Right lobe of liver (tissue), 6 donors: ENCODE measurements around the gene TASL. TPM values are rescaled to one million over a fixed set of nuclear protein-coding genes. Genes with fewer than 3 reads are reported as not detected.

Experiments
- ATAC-seq, 4 donors: fragments of 200-7000 bp; cut with Tn5 transposase; one replicate each; pipeline ENCODE4 v1.9.1; 2020; ENCODE audit warnings: mild to moderate bottlenecking in 4 of 4, moderate library complexity in 4 of 4
- DNase-seq, 3 donors: peaks; one replicate each; pipeline ENCODE4 v3.0.0-alpha.2; 2020
- H3K27ac ChIP-seq, 3 donors: fragments of 200-600 bp; one replicate each; pipeline ENCODE4 v1.8.0; 2022
- H3K27me3 ChIP-seq, 2 donors: fragments of 200-600 bp; one replicate each; pipeline ENCODE4 v1.8.0; 2022
- H3K36me3 ChIP-seq, 4 donors: fragments of 200-600 bp; sonication (generic) in 1 of 4; one replicate each; pipeline versions ENCODE4 v1.5.1 to v1.8.0; 2017 to 2022; ENCODE audit warnings: control low read depth in 1 of 4
- H3K4me1 ChIP-seq, 4 donors: fragments of 200-600 bp; sonication (generic) in 1 of 4; one replicate each; pipeline versions ENCODE4 v1.5.1 to v1.8.0; 2017 to 2022; ENCODE audit warnings: control low read depth in 1 of 4
- H3K4me3 ChIP-seq, 3 donors: fragments of 200-600 bp; one replicate each; pipeline ENCODE4 v1.8.0; 2022
- H3K9me3 ChIP-seq, 4 donors: fragments of 200-600 bp; sonication (generic) in 1 of 4; one replicate each; pipeline versions ENCODE4 v1.5.1 to v1.8.0; 2017 to 2022; ENCODE audit warnings: control low read depth in 1 of 4
- CTCF ChIP-seq, 4 donors: fragments of 200-600 bp in 3 of 4; fragments of 450-650 bp in 1 of 4; IDR thresholded peaks; one replicate each; pipeline versions ENCODE4 v1.5.1 to v1.8.0; 2016 to 2022; ENCODE audit warnings: antibody characterized with exemption in 4 of 4, mild to moderate bottlenecking in 2 of 4
- POLR2A ChIP-seq: fragments of 450-650 bp; IDR thresholded peaks from one replicate; pipeline ENCODE4 v1.6.1; 2017; ENCODE audit warnings: antibody characterized with exemption, mild to moderate bottlenecking
- WGBS: methylation state at CpG from one replicate; pipeline ENCODE4 v1.1.6; 2018; ENCODE audit warnings: low coverage, low lambda C conversion rate; ENCODE audit not compliant: insufficient coverage; ENCODE audit errors: missing lambda C conversion rate; 5-methylcytosine and 5-hydroxymethylcytosine counted together
- intact Hi-C, 2 donors: fragments of 100-400 bp; cut with DNase I; formaldehyde crosslinking; loops; one replicate each; pipeline versions ENCODE4 v1.11.2 to v1.14.1; 2022
- total RNA-seq, 6 experiments: library from RNA; depleted of rRNA in 2 of 6; stranded (reverse); fragments of >200 nt in 2 of 6; fragmentation: NEBNext Ultra II Directional in 3 of 6; extraction: Animal tissue kit (Norgen Biotek cat#: 25700) in 3 of 6; gene quantifications; one replicate each; pipeline versions ENCODE4 v1.1.0 to v1.2.4, GENCODE V29; 2016 to 2023
- donor health status: DM: no; HTN: yes; CAD: no.
- donor health status: DM: no; HTN: no; CAD: no.
- donor health status: DM: no; HTN: no; CAD: no.
- donor health status: DM: no; HTN: yes; CAD: no.
- donor health status: DM: no; HTN: yes; CAD: no.

TASL gene
- total RNA-seq, 6 experiments from 2014 or later, result 0.35 to 1.3 (median 0.50) TPM; not detected in 1

GRCh38 chrX:30533835-30534234 is 43.7 kb downstream of the TASL start:
- no peaks in the 10 kb centered on the region for H3K36me3 ChIP-seq
- no peaks in the 10 kb centered on the region for H3K9me3 ChIP-seq
- no peak overlapping the region for H3K4me3 ChIP-seq
- DNase-seq, result no peak
- TF ChIP-seq POLR2A, result no peak
- no peak for TF ChIP-seq CTCF (IDR thresholded peaks at IDR 0.05)
- ATAC-seq, result no peak
- intact Hi-C loops, result no loop called here
- no CpG with 5 or more reads among the region's 1 CpG for whole genome bisulfite sequencing
- H3K27me3 ChIP-seq, result peaks cover 0 to 6% of the 10 kb centered on the region in 2 donors
- no peak overlapping the region for H3K27ac ChIP-seq
- H3K4me1 ChIP-seq, result no peaks in the 10 kb centered on the region

- H3K4me3 ChIP-seq, result no peak overlapping the region
- H3K36me3 ChIP-seq, result no peaks in the 10 kb centered on the region
- no peaks in the 10 kb centered on the region for H3K9me3 ChIP-seq
- DNase-seq (no peak), ATAC-seq (no peak)
- 44% methylated on average over 2 of the region's 2 CpGs for WGBS
- peaks cover 0 to 6% of the 10 kb centered on the region in 2 donors for H3K27me3 ChIP-seq
- H3K4me1 ChIP-seq, result no peaks in the 10 kb centered on the region
- intact Hi-C loops, result no loop called here
- TF ChIP-seq POLR2A (no peak), CTCF (IDR thresholded peaks at IDR 0.05) (no peak)
- H3K27ac ChIP-seq, result no peak overlapping the region
Measured at GRCh38 chrX:30533266-30533665, 44.3 kb downstream of the TASL start.

- no peak for ATAC-seq
- no peaks in the 10 kb centered on the region for H3K4me1 ChIP-seq
- TF ChIP-seq POLR2A, result no peak
- TF ChIP-seq CTCF (IDR thresholded peaks at IDR 0.05), result no peak
- no peak overlapping the region for H3K4me3 ChIP-seq
- WGBS, result 20% methylated on average over 1 of the region's 3 CpGs
- intact Hi-C loops, result no loop called here
- H3K9me3 ChIP-seq, result no peaks in the 10 kb centered on the region
- H3K36me3 ChIP-seq, result no peaks in the 10 kb centered on the region
- H3K27ac ChIP-seq, result no peak overlapping the region
- no peak for DNase-seq
- H3K27me3 ChIP-seq, result peaks cover 0 to 6% of the 10 kb centered on the region in 2 donors
Measured at GRCh38 chrX:30530606-30531005, 47.0 kb downstream of the TASL start.

GRCh38 chrX:30525732-30526131 is 51.8 kb downstream of the TASL start:
- Histone ChIP-seq H3K36me3 (no peaks in the 10 kb centered on the region), H3K9me3 (no peaks in the 10 kb centered on the region), H3K27me3 (no peaks in the 10 kb centered on the region), H3K27ac (no peak overlapping the region), H3K4me1 (no peaks in the 10 kb centered on the region), H3K4me3 (no peak overlapping the region)
- TF ChIP-seq CTCF (IDR thresholded peaks at IDR 0.05) (no peak), POLR2A (no peak)
- 71% methylated on average over 4 of the region's 4 CpGs for WGBS
- DNase-seq (no peak), ATAC-seq (no peak)
- intact Hi-C loops, result no loop called here
